ENCODE results near the gene TSPAN13.

Gene TSPAN13

GRCh38 chr7:16753102-16753931, at the start of gene TSPAN13:
TSPAN13 (plus strand) TSS chr7:16753755; CDS start chr7:16753968, 213 bp downstream.
- TF ChIP-seq CTCF (IDR thresholded peaks at IDR 0.05; ENCODE audit: poor library complexity, severe bottlenecking), result no peak
- peak within 1 kb of the TSS; percentile 20 for H3K27ac ChIP-seq (ENCODE audit: poor library complexity, severe bottlenecking)

GRCh38 chr7:16708511-16708910, 45.0 kb upstream of the TSPAN13 start:
- DNase-seq (ENCODE audit: low spot score), result no peak
- H3K36me3 ChIP-seq (ENCODE audit: low read depth), result peaks cover 35% of the 10 kb centered on the region
- H3K4me3 ChIP-seq (ENCODE audit: severe bottlenecking), result no peak overlapping the region
- no peak for ATAC-seq (ENCODE audit: low read depth)
- no peak overlapping the region for H3K27ac ChIP-seq (ENCODE audit: poor library complexity, severe bottlenecking)
- H3K27me3 ChIP-seq (ENCODE audit: insufficient read depth, poor library complexity, severe bottlenecking), result no peaks in the 10 kb centered on the region
- no peaks in the 10 kb centered on the region for H3K9me3 ChIP-seq (ENCODE audit: severe bottlenecking)
- no peaks in the 10 kb centered on the region for H3K4me1 ChIP-seq (ENCODE audit: insufficient read depth, poor library complexity, severe bottlenecking)
- no peak for TF ChIP-seq CTCF (IDR thresholded peaks at IDR 0.05; ENCODE audit: poor library complexity, severe bottlenecking)

More at GRCh38 chr7:16753102-16753931, at the start of gene TSPAN13:
- ATAC-seq (ENCODE audit: low read depth) (peak; percentile 95), DNase-seq (ENCODE audit: low spot score) (peak; percentile 97)
- H3K36me3 ChIP-seq (ENCODE audit: low read depth), result no peaks in the 10 kb centered on the region
- peak within 1 kb of the TSS; percentile 63 for H3K4me3 ChIP-seq (ENCODE audit: severe bottlenecking)
- no peaks in the 10 kb centered on the region for H3K27me3 ChIP-seq (ENCODE audit: insufficient read depth, poor library complexity, severe bottlenecking)
- peaks cover 12% of the 10 kb centered on the region for H3K4me1 ChIP-seq (ENCODE audit: insufficient read depth, poor library complexity, severe bottlenecking)
- no peaks in the 10 kb centered on the region for H3K9me3 ChIP-seq (ENCODE audit: severe bottlenecking)

GRCh38 chr7:16708980-16709379, 44.6 kb upstream of the TSPAN13 start:
- ATAC-seq (ENCODE audit: low read depth) (peak; percentile 81), DNase-seq (ENCODE audit: low spot score) (no peak)
- Histone ChIP-seq H3K27me3 (ENCODE audit: insufficient read depth, poor library complexity, severe bottlenecking) (no peaks in the 10 kb centered on the region), H3K36me3 (ENCODE audit: low read depth) (peaks cover 31% of the 10 kb centered on the region), H3K4me3 (ENCODE audit: severe bottlenecking) (no peak overlapping the region), H3K9me3 (ENCODE audit: severe bottlenecking) (no peaks in the 10 kb centered on the region), H3K4me1 (ENCODE audit: insufficient read depth, poor library complexity, severe bottlenecking) (no peaks in the 10 kb centered on the region), H3K27ac (ENCODE audit: poor library complexity, severe bottlenecking) (no peak overlapping the region)
- no peak for TF ChIP-seq CTCF (IDR thresholded peaks at IDR 0.05; ENCODE audit: poor library complexity, severe bottlenecking)

- TF ChIP-seq CTCF (IDR thresholded peaks at IDR 0.05; ENCODE audit: poor library complexity, severe bottlenecking), result no peak
- Histone ChIP-seq H3K36me3 (ENCODE audit: low read depth) (peaks cover 16% of the 10 kb centered on the region), H3K9me3 (ENCODE audit: severe bottlenecking) (no peaks in the 10 kb centered on the region), H3K4me3 (ENCODE audit: severe bottlenecking) (no peak overlapping the region), H3K27ac (ENCODE audit: poor library complexity, severe bottlenecking) (no peak overlapping the region), H3K4me1 (ENCODE audit: insufficient read depth, poor library complexity, severe bottlenecking) (no peaks in the 10 kb centered on the region), H3K27me3 (ENCODE audit: insufficient read depth, poor library complexity, severe bottlenecking) (no peaks in the 10 kb centered on the region)
- ATAC-seq (ENCODE audit: low read depth) (no peak), DNase-seq (ENCODE audit: low spot score) (no peak)
These were observed 42.9 kb upstream of the TSPAN13 start for GRCh38 chr7:16710651-16711050.

- no peak for TF ChIP-seq CTCF (IDR thresholded peaks at IDR 0.05; ENCODE audit: poor library complexity, severe bottlenecking)
- DNase-seq (ENCODE audit: low spot score), result no peak
- Histone ChIP-seq H3K9me3 (ENCODE audit: severe bottlenecking) (no peaks in the 10 kb centered on the region), H3K27me3 (ENCODE audit: insufficient read depth, poor library complexity, severe bottlenecking) (no peaks in the 10 kb centered on the region), H3K4me3 (ENCODE audit: severe bottlenecking) (no peak overlapping the region), H3K36me3 (ENCODE audit: low read depth) (peaks cover 6% of the 10 kb centered on the region; the same call in 1 of the 2 replicates), H3K27ac (ENCODE audit: poor library complexity, severe bottlenecking) (no peak overlapping the region), H3K4me1 (ENCODE audit: insufficient read depth, poor library complexity, severe bottlenecking) (no peaks in the 10 kb centered on the region)
- ATAC-seq (ENCODE audit: low read depth), result no peak
These were observed 41.8 kb upstream of the TSPAN13 start for GRCh38 chr7:16711730-16712129.
